IMR-90 (cell line): Measurements from ENCODE around the gene GRID1. TPM values are rescaled to one million over a fixed set of nuclear protein-coding genes. Genes with fewer than 3 reads are reported as not detected.

Experiments used
- ATAC-seq: fragments of 200-7000 bp; cut with Tn5 transposase; 2 replicates; pipeline ENCODE4 v1.9.1; 2020; ENCODE audit warnings: low read depth, mild to moderate bottlenecking, moderate library complexity
- BruUV-seq: library from RNA; stranded (reverse); fragments of 400-500 nt; replicated peaks from 2 replicates; lab custom pipeline; 2021; lab: Mats Ljungman, UMichigan
- CTCF ChIA-PET: fragments of 300-600 bp; formaldehyde crosslinking; extraction: SDS; loops from one replicate; lab custom pipeline; 2021; ENCODE audit warnings: antibody characterized with exemption; lab: Yijun Ruan, JAX
- POLR2A ChIA-PET: fragments of 300-600 bp; sonication (Branson Sonifier 250); formaldehyde crosslinking; loops from one replicate; lab custom pipeline; 2022; ENCODE audit warnings: antibody characterized with exemption; ENCODE audit not compliant: unreplicated experiment; lab: Charles Lee
- DNase-seq: peaks from one replicate; pipeline ENCODE4 v3.0.0; 2013
- H2AFZ ChIP-seq: replicated peaks from 2 replicates; pipeline ENCODE3; 2013; ENCODE audit warnings: low read length, mild to moderate bottlenecking; ENCODE audit not compliant: poor library complexity
- H2AK5ac ChIP-seq: 2 replicates; pipeline ENCODE4 v1.6.1; 2013; ENCODE audit warnings: low read depth, low read length, inconsistent platforms
- H2AK9ac ChIP-seq: replicated peaks from 2 replicates; pipeline ENCODE3; 2013; ENCODE audit warnings: mild to moderate bottlenecking, low read depth, low read length, moderate library complexity; ENCODE audit not compliant: poor library complexity
- H2BK120ac ChIP-seq: 2 replicates; pipeline ENCODE4 v1.6.1; 2013; ENCODE audit warnings: low read depth, low read length, inconsistent platforms
- H2BK15ac ChIP-seq: 3 replicates; pipeline ENCODE4 v1.6.1; 2013; ENCODE audit warnings: low read depth, low read length, inconsistent platforms
- H2BK20ac ChIP-seq: 2 replicates; pipeline ENCODE4 v1.6.1; 2013; ENCODE audit warnings: low read depth, mild to moderate bottlenecking, inconsistent platforms, low read length, moderate library complexity
- H2BK5ac ChIP-seq: 2 replicates; pipeline ENCODE4 v1.6.1; 2013; ENCODE audit warnings: mild to moderate bottlenecking, low read depth, low read length, inconsistent platforms; ENCODE audit not compliant: poor library complexity, severe bottlenecking
- H3K14ac ChIP-seq: replicated peaks from 2 replicates; pipeline ENCODE4 v1.6.1; 2013; ENCODE audit warnings: low read depth, low read length, inconsistent platforms
- H3K18ac ChIP-seq: 2 replicates; pipeline ENCODE4 v1.6.1; 2013; ENCODE audit warnings: low read depth, low read length, control low read depth
- H3K23ac ChIP-seq: 2 replicates; pipeline ENCODE4 v1.6.1; 2013; ENCODE audit warnings: low read depth, low read length, inconsistent platforms
- H3K27ac ChIP-seq: 2 replicates; pipeline ENCODE4 v1.5.1; 2013; ENCODE audit warnings: mild to moderate bottlenecking, control low read depth, low read length; ENCODE audit not compliant: insufficient read depth
- H3K27me3 ChIP-seq: 2 replicates; pipeline ENCODE4 v1.6.1; 2013; ENCODE audit warnings: low read length; ENCODE audit not compliant: control insufficient read depth, insufficient read depth
- H3K36me3 ChIP-seq: 2 replicates; pipeline ENCODE4 v1.6.1; 2013; ENCODE audit warnings: low read length, mixed read lengths; ENCODE audit not compliant: control insufficient read depth, insufficient read depth
- H3K4ac ChIP-seq: 2 replicates; pipeline ENCODE4 v1.6.1; 2013; ENCODE audit warnings: low read depth, low read length, inconsistent platforms
- H3K4me1 ChIP-seq: 2 replicates; pipeline ENCODE4 v1.6.1; 2013; ENCODE audit warnings: low read length, mixed read lengths; ENCODE audit not compliant: control insufficient read depth, insufficient read depth
- H3K4me2 ChIP-seq: 2 replicates; pipeline ENCODE4 v1.6.1; 2013; ENCODE audit warnings: low read depth, mild to moderate bottlenecking, control low read depth, low read length, moderate library complexity
- H3K4me3 ChIP-seq: 2 replicates; pipeline ENCODE4 v1.5.1; 2013; ENCODE audit warnings: low read depth, mild to moderate bottlenecking, control low read depth, low read length, moderate library complexity; ENCODE audit not compliant: insufficient read depth
- H3K56ac ChIP-seq: 2 replicates; pipeline ENCODE4 v1.6.1; 2013; ENCODE audit warnings: low read length, inconsistent platforms; ENCODE audit not compliant: insufficient read depth; ENCODE audit errors: extremely low read depth
- H3K79me1 ChIP-seq, 2 experiments: 2 replicates each; pipeline ENCODE4 v1.6.1; 2013; ENCODE audit warnings: low read length in 2 of 2, inconsistent platforms in 1 of 2, low read depth in 1 of 2
- H3K9ac ChIP-seq: 2 replicates; pipeline ENCODE4 v1.6.1; 2013; ENCODE audit warnings: low read depth, low read length, control low read depth
- H3K9me1 ChIP-seq: 2 replicates; pipeline ENCODE4 v1.6.1; 2013; ENCODE audit warnings: low read length, inconsistent platforms; ENCODE audit not compliant: insufficient read depth
- H3K9me3 ChIP-seq: 2 replicates; pipeline ENCODE4 v1.6.1; 2013; ENCODE audit warnings: low read length; ENCODE audit not compliant: control insufficient read depth, insufficient read depth
- H4K20me1 ChIP-seq: 2 replicates; pipeline ENCODE4 v1.6.1; 2013; ENCODE audit warnings: low read length, inconsistent platforms; ENCODE audit not compliant: insufficient read depth
- H4K5ac ChIP-seq: 2 replicates; pipeline ENCODE4 v1.6.1; 2013; ENCODE audit warnings: mild to moderate bottlenecking, low read depth, low read length, control low read depth
- H4K8ac ChIP-seq, 2 experiments: 2 replicates each; pipeline ENCODE4 v1.6.1; 2013; ENCODE audit warnings: low read depth in 2 of 2, low read length in 2 of 2, control low read depth in 1 of 2, inconsistent platforms in 1 of 2
- H4K91ac ChIP-seq: 2 replicates; pipeline ENCODE4 v1.6.1; 2013; ENCODE audit warnings: low read depth, low read length, inconsistent platforms; ENCODE audit not compliant: insufficient read depth
- BHLHE40 ChIP-seq: fragments of 150-350 bp; IDR thresholded peaks from 2 replicates; pipeline ENCODE4 v1.6.1; 2016; ENCODE audit warnings: mild to moderate bottlenecking, low read depth, low read length
- CEBPB ChIP-seq: IDR thresholded peaks from 2 replicates; pipeline ENCODE4 v1.6.1; 2012; ENCODE audit warnings: low read depth, low read length, improper control_type of control experiment
- CHD1 ChIP-seq: IDR thresholded peaks from 2 replicates; pipeline ENCODE4 v1.6.1; 2012; ENCODE audit warnings: low read depth, low read length, improper control_type of control experiment
- CTCF ChIP-seq: conservative IDR thresholded peaks from 2 replicates; pipeline ENCODE4 v1.5.1; 2012; ENCODE audit warnings: mild to moderate bottlenecking, low read depth, low read length, improper control_type of control experiment
- MAFK ChIP-seq: IDR thresholded peaks from 2 replicates; pipeline ENCODE4 v1.6.1; 2012; ENCODE audit warnings: low read depth, low read length, improper control_type of control experiment
- MXI1 ChIP-seq: IDR thresholded peaks from 2 replicates; pipeline ENCODE4 v1.6.1; 2012; ENCODE audit warnings: low read depth, mild to moderate bottlenecking, low read length, moderate library complexity, borderline replicate concordance
- NFE2L2 ChIP-seq: fragments of 150-350 bp; IDR thresholded peaks from 2 replicates; pipeline ENCODE4 v1.6.1; 2016; ENCODE audit warnings: low read depth, mild to moderate bottlenecking, low read length
- POLR2A ChIP-seq: IDR thresholded peaks from 2 replicates; pipeline ENCODE4 v1.6.1; 2012; ENCODE audit warnings: mild to moderate bottlenecking, low read depth, low read length
- RAD21 ChIP-seq: IDR thresholded peaks from 2 replicates; pipeline ENCODE4 v1.6.1; 2012; ENCODE audit warnings: low read length, improper control_type of control experiment
- RCOR1 ChIP-seq: IDR thresholded peaks from 2 replicates; pipeline ENCODE4 v1.6.1; 2012; ENCODE audit warnings: mild to moderate bottlenecking, low read length, improper control_type of control experiment; ENCODE audit not compliant: insufficient replicate concordance
- SMC3 ChIP-seq: fragments of 150-350 bp; IDR thresholded peaks from 2 replicates; pipeline ENCODE4 v1.6.1; 2016; ENCODE audit warnings: low read depth, mild to moderate bottlenecking, antibody characterized with exemption, low read length, moderate library complexity
- WGBS, 2 experiments: methylation state at CpG; one replicate each; pipeline versions ENCODE4 v1.1.5 to v1.1.7; 2013; ENCODE audit warnings: missing lambda C conversion rate in 2 of 2; ENCODE audit not compliant: insufficient read length in 1 of 2; ENCODE audit errors: extremely low coverage in 2 of 2; 5-methylcytosine and 5-hydroxymethylcytosine counted together
- dilution Hi-C: fragments of 300-500 bp; cut with HindIII; formaldehyde crosslinking; loops from one replicate; pipeline ENCODE4 v1.14.3; 2018; ENCODE audit warnings: low sequenced_read_pairs; ENCODE audit not compliant: unreplicated experiment
- in situ Hi-C: fragments of 300-500 bp; cut with MboI; formaldehyde crosslinking; loops from 3 replicates; pipeline ENCODE4 v1.14.3; 2019; ENCODE audit warnings: low sequenced_read_pairs, inconsistent platforms, mixed read lengths
- intact Hi-C: fragments of 100-400 bp; cut with micrococcal nuclease; formaldehyde crosslinking; loops from 2 replicates; pipeline ENCODE4 v1.10.0; 2022
- polyA plus RNA-seq, 3 experiments: library from polyadenylated mRNA; depleted of rRNA; stranded (reverse); fragments of >200 nt; gene quantifications; 2 replicates each; pipeline ENCODE4 v1.2.3, GENCODE V29; 2012; ENCODE audit warnings: low replicate concordance in 1 of 3
- total RNA-seq: library from RNA; depleted of rRNA; stranded (reverse); fragments of >200 nt; gene quantifications from 2 replicates; pipeline ENCODE4 v1.2.3, GENCODE V29; 2012
- TF ChIP-seq, protein P1 (sequence below): fragments of 150-350 bp; IDR thresholded peaks from 2 replicates; pipeline ENCODE4 v1.6.1; 2017; ENCODE audit warnings: mild to moderate bottlenecking, antibody characterized with exemption, low read length, low read depth
- TF ChIP-seq, protein P2 (sequence below): fragments of 150-350 bp; IDR thresholded peaks from 2 replicates; pipeline ENCODE4 v1.6.1; 2016; ENCODE audit warnings: low read depth, mild to moderate bottlenecking, low read length, moderate library complexity, borderline replicate concordance

Gene GRID1
- total and polyA plus RNA-seq, 2 of the 4 experiments (the other 2 are of a cell fraction): not detected

DNA sequence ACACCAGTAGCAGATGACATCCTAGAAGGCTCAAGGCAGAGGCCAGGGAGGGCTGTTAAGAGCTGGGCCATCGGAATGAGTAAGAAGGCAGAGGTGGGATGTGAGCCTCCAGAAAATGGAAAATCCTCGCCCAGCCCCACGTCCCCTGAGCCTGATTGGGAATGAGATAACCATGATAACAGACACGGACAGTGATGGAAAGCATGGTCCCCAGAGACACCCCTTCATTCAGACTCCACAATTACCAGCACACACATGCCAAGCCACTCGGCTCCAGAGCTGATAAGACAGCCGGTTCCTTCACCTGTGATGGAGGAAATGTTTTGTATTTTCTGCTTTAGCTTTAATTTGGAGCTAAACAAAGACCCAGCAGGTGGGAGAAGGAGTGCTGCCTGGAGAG lies 106.0 kb downstream of the GRID1 start:
- H3K27ac ChIP-seq: no peak overlapping the region
- no peak overlapping the region for H2AK9ac ChIP-seq
- dilution Hi-C loops: no loop called here
- TF ChIP-seq SMC3 (no peak), BHLHE40 (no peak), CHD1 (no peak), CTCF (no peak), MAFK (no peak), MXI1 (no peak), RAD21 (no peak), POLR2A (no peak), CEBPB (no peak), RCOR1 (no peak), NFE2L2 (no peak)
- TF ChIP-seq, protein P1, sequence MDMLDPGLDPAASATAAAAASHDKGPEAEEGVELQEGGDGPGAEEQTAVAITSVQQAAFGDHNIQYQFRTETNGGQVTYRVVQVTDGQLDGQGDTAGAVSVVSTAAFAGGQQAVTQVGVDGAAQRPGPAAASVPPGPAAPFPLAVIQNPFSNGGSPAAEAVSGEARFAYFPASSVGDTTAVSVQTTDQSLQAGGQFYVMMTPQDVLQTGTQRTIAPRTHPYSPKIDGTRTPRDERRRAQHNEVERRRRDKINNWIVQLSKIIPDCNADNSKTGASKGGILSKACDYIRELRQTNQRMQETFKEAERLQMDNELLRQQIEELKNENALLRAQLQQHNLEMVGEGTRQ: no peak
- TF ChIP-seq, protein P2, sequence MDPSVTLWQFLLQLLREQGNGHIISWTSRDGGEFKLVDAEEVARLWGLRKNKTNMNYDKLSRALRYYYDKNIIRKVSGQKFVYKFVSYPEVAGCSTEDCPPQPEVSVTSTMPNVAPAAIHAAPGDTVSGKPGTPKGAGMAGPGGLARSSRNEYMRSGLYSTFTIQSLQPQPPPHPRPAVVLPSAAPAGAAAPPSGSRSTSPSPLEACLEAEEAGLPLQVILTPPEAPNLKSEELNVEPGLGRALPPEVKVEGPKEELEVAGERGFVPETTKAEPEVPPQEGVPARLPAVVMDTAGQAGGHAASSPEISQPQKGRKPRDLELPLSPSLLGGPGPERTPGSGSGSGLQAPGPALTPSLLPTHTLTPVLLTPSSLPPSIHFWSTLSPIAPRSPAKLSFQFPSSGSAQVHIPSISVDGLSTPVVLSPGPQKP: no peak
- no peak overlapping the region for H2BK15ac ChIP-seq
- no peaks in the 10 kb centered on the region for H3K9me1 ChIP-seq
- POLR2A ChIA-PET: no interaction called here
- ATAC-seq (no peak), DNase-seq (no peak)
- no peak overlapping the region for H4K91ac ChIP-seq
- H3K23ac ChIP-seq: no peak overlapping the region
- no peak overlapping the region for H3K4me3 ChIP-seq
- no peaks in the 10 kb centered on the region for H3K79me1 ChIP-seq
- no peak overlapping the region for H2AFZ ChIP-seq
- intact Hi-C loops: no loop called here
- no peak overlapping the region for H3K4ac ChIP-seq
- no peak overlapping the region for H3K4me2 ChIP-seq
- H3K36me3 ChIP-seq: no peaks in the 10 kb centered on the region
- H2BK120ac ChIP-seq: no peak overlapping the region
- H2AK5ac ChIP-seq: no peak overlapping the region
- no peaks in the 10 kb centered on the region for H3K9me3 ChIP-seq
- H2BK20ac ChIP-seq: no peak overlapping the region
- H4K20me1 ChIP-seq: no peaks in the 10 kb centered on the region
- H3K56ac ChIP-seq: no peak overlapping the region
- no peak overlapping the region for H4K5ac ChIP-seq
- BruUV-seq: no TSS peak
- no peak overlapping the region for H3K9ac ChIP-seq
- CTCF ChIA-PET: no interaction called here
- no peak overlapping the region for H4K8ac ChIP-seq
- no peaks in the 10 kb centered on the region; the same call in 1 of the 2 replicates for H3K27me3 ChIP-seq
- no peak overlapping the region for H2BK5ac ChIP-seq
- no peak overlapping the region for H3K14ac ChIP-seq
- no peaks in the 10 kb centered on the region for H3K4me1 ChIP-seq
- H3K18ac ChIP-seq: no peak overlapping the region
- no CpG with 5 or more reads among the region's 6 CpGs for WGBS, 2 experiments
- in situ Hi-C loops: no loop called here
